HG02938 (cell line): ENCODE data around the gene SPAAR.
"Not testable (repeated sequence)": the region's sequence is repeated elsewhere in the genome, so short reads cannot be mapped to it uniquely, and the experiment has no call there.

Experiments
- ATAC-seq: cut with Tn5 transposase; IDR thresholded peaks from one replicate; pipeline ENCODE4 v1.9.1; 2021; ENCODE audit warnings: mild to moderate bottlenecking, moderate library complexity; ENCODE audit not compliant: unreplicated experiment

Gene SPAAR

GRCh38 chr9:35909274-35909673 lies at the start of gene SPAAR:
SPAAR (plus strand) TSS chr9:35909490; CDS start chr9:35910464, 974 bp downstream.
- no peak for ATAC-seq

- no peak for ATAC-seq
These were observed 49.3 kb upstream of the SPAAR start for GRCh38 chr9:35859990-35860339.

- ATAC-seq: no peak
These were observed 48.0 kb upstream of the SPAAR start for GRCh38 chr9:35861161-35861897.

- ATAC-seq: no peak
These were observed 47.0 kb upstream of the SPAAR start for GRCh38 chr9:35862328-35862727.

GRCh38 chr9:35863583-35863982 lies 45.7 kb upstream of the SPAAR start:
- no peak for ATAC-seq

GRCh38 chr9:35864695-35865255 lies 44.5 kb upstream of the SPAAR start:
- no peak for ATAC-seq

GRCh38 chr9:35867538-35867937 lies 41.8 kb upstream of the SPAAR start:
- no peak for ATAC-seq

- no peak for ATAC-seq
These were observed 40.4 kb upstream of the SPAAR start for GRCh38 chr9:35868933-35869332.

GRCh38 chr9:35869621-35870216 lies 39.6 kb upstream of the SPAAR start:
- no peak for ATAC-seq

- no peak for ATAC-seq
These were observed 38.9 kb upstream of the SPAAR start, which contains the start of gene OR13J1 for GRCh38 chr9:35870351-35870923. OR13J1 (minus strand) TSS chr9:35870401; CDS start chr9:35870401, 0 bp downstream.

GRCh38 chr9:35871545-35871944 lies 37.7 kb upstream of the SPAAR start:
- no peak for ATAC-seq

- ATAC-seq: no peak
These were observed 36.8 kb upstream of the SPAAR start for GRCh38 chr9:35872505-35872904.

GRCh38 chr9:35882263-35882848 lies 26.9 kb upstream of the SPAAR start:
- no peak for ATAC-seq

- ATAC-seq: no peak
These were observed 26.3 kb upstream of the SPAAR start for GRCh38 chr9:35882996-35883395.

GRCh38 chr9:35884908-35885307 lies 24.4 kb upstream of the SPAAR start:
- ATAC-seq: not testable (repeated sequence)

GRCh38 chr9:35891646-35892045 lies 17.6 kb upstream of the SPAAR start:
- no peak for ATAC-seq

- no peak for ATAC-seq
These were observed 17.2 kb upstream of the SPAAR start for GRCh38 chr9:35892051-35892450.

GRCh38 chr9:35896570-35896969 lies 12.7 kb upstream of the SPAAR start:
- ATAC-seq: no peak

- ATAC-seq: not testable (repeated sequence)
These were observed 11.8 kb upstream of the SPAAR start for GRCh38 chr9:35897376-35898099.

- ATAC-seq: no peak
These were observed 11.0 kb upstream of the SPAAR start for GRCh38 chr9:35898337-35898736.

GRCh38 chr9:35899021-35899420 lies 10.3 kb upstream of the SPAAR start:
- no peak for ATAC-seq
